HCT116 (cell line): Measurements from ENCODE around the gene RPS6KL1. TPM values are rescaled to one million over a fixed set of nuclear protein-coding genes. Genes with fewer than 3 reads are reported as not detected.

ENCODE experiments used
- ATAC-seq: fragments of 200-7000 bp; cut with Tn5 transposase; 2 replicates; pipeline ENCODE4 v1.9.1; 2020; ENCODE audit warnings: mild to moderate bottlenecking, moderate library complexity
- BruUV-seq: library from RNA; stranded (reverse); fragments of 400-500 nt; replicated peaks from 2 replicates; lab custom pipeline; 2021; lab: Mats Ljungman, UMichigan
- CTCF ChIA-PET: fragments of 300-600 bp; sonication (Branson Sonifier 250); formaldehyde crosslinking; loops from one replicate; lab custom pipeline; 2021; ENCODE audit warnings: antibody characterized with exemption; lab: Charles Lee
- POLR2A ChIA-PET: fragments of 300-600, 350-600 bp; sonication (Branson Sonifier 250); formaldehyde crosslinking; loops from one replicate; lab custom pipeline; 2021; ENCODE audit warnings: antibody characterized with exemption; lab: Charles Lee
- RAD21 ChIA-PET, 2 experiments: fragments of 300-600 bp; sonication (Branson Sonifier 250); formaldehyde crosslinking; loops; one replicate each; lab custom pipeline; 2023; ENCODE audit warnings: low total read pairs in 2 of 2; ENCODE audit not compliant: uncharacterized antibody in 2 of 2, unreplicated experiment in 2 of 2, low non-redundant PET in 1 of 2; lab: Charles Lee
- DNase-seq: peaks from one replicate; pipeline ENCODE4 v3.0.0-alpha.2; 2010; ENCODE audit warnings: low read depth, low spot score
- H2AFZ ChIP-seq: fragments of 200-600 bp; shearing (Covaris generic), sonication (generic); 2 replicates; pipeline ENCODE4 v1.6.1; 2017; ENCODE audit warnings: low read depth, mixed run types, mixed read lengths, antibody characterized with exemption, low read length; ENCODE audit not compliant: poor library complexity, severe bottlenecking
- H3K27ac ChIP-seq: 2 replicates; pipeline ENCODE4 v1.5.1; 2012; ENCODE audit warnings: low read depth, low read length
- H3K27me3 ChIP-seq: fragments of 200-600 bp; sonication (generic); 2 replicates; pipeline ENCODE4 v1.6.1; 2016; ENCODE audit warnings: mixed run types, low read length, mixed read lengths; ENCODE audit not compliant: insufficient read depth
- H3K36me3 ChIP-seq, 2 experiments: fragments of 200-500 bp in 1 of 2; fragments of 200-600 bp in 1 of 2; sonication (Bioruptor generic) in 1 of 2; sonication (generic) in 1 of 2; 2 replicates each; pipeline versions ENCODE4 v1.5.1 to v1.6.1; 2014 to 2016; ENCODE audit warnings: low read length in 2 of 2, inconsistent platforms in 1 of 2, mixed read lengths in 1 of 2, mixed run types in 1 of 2; ENCODE audit not compliant: insufficient read depth in 2 of 2, control insufficient read depth in 1 of 2
- H3K4me1 ChIP-seq, 2 experiments: fragments of 200-600 bp in 1 of 2; sonication (generic) in 1 of 2; 2 replicates each; pipeline versions ENCODE4 v1.5.1 to v1.6.1; 2012 to 2017; ENCODE audit warnings: low read length in 2 of 2, inconsistent platforms in 1 of 2, mild to moderate bottlenecking in 1 of 2, mixed read lengths in 1 of 2, mixed run types in 1 of 2, moderate library complexity in 1 of 2; ENCODE audit not compliant: insufficient read depth in 2 of 2, control insufficient read depth in 1 of 2
- H3K4me2 ChIP-seq: fragments of 200-600 bp; sonication (generic); 2 replicates; pipeline ENCODE4 v1.6.1; 2017; ENCODE audit warnings: mixed run types, low read length, mixed read lengths
- H3K4me3 ChIP-seq, 2 experiments: fragments of 200-600 bp in 1 of 2; sonication (generic) in 1 of 2; replicated peaks in 1 of 2; 2 replicates each; pipeline ENCODE4 v1.5.1; 2011 to 2016; ENCODE audit warnings: low read length in 2 of 2, control low read depth in 1 of 2, low read depth in 1 of 2, mild to moderate bottlenecking in 1 of 2, mixed read lengths in 1 of 2, mixed run types in 1 of 2
- H3K79me2 ChIP-seq: fragments of 200-600 bp; sonication (generic); 2 replicates; pipeline ENCODE4 v1.6.1; 2017; ENCODE audit warnings: mild to moderate bottlenecking, mixed run types, low read length, moderate library complexity, mixed read lengths; ENCODE audit not compliant: insufficient read depth
- H3K9ac ChIP-seq: fragments of 200-600 bp; sonication (generic); 2 replicates; pipeline ENCODE4 v1.6.1; 2016; ENCODE audit warnings: low read length, mixed read lengths
- H3K9me2 ChIP-seq: fragments of 200-600 bp; sonication (generic), shearing (Covaris generic); 2 replicates; pipeline ENCODE4 v1.6.1; 2017; ENCODE audit warnings: mixed run types, mild to moderate bottlenecking, moderate library complexity; ENCODE audit not compliant: insufficient read depth
- H3K9me3 ChIP-seq, 2 experiments: fragments of 200-500 bp in 1 of 2; fragments of 200-600 bp in 1 of 2; sonication (Bioruptor generic) in 1 of 2; sonication (generic) in 1 of 2; 2 replicates each; pipeline ENCODE4 v1.6.1; 2014 to 2017; ENCODE audit warnings: low read length in 2 of 2, mixed read lengths in 2 of 2, inconsistent platforms in 1 of 2, low read depth in 1 of 2, mild to moderate bottlenecking in 1 of 2, mixed run types in 1 of 2, moderate library complexity in 1 of 2; ENCODE audit not compliant: control insufficient read depth in 1 of 2, insufficient read depth in 1 of 2
- H4K20me1 ChIP-seq: fragments of 200-600 bp; sonication (generic), shearing (Covaris generic); 2 replicates; pipeline ENCODE4 v1.6.1; 2017; ENCODE audit warnings: mixed run types, mild to moderate bottlenecking, moderate library complexity; ENCODE audit not compliant: insufficient read depth
- EZH2 ChIP-seq: fragments of 200-600 bp; sonication (generic); IDR thresholded peaks from 2 replicates; pipeline ENCODE4 v1.6.1; 2017; ENCODE audit warnings: antibody characterized with exemption, mixed run types
- EZH2phosphoT487 ChIP-seq: fragments of 200-600 bp; IDR thresholded peaks from 2 replicates; pipeline ENCODE4 v1.6.1; 2018; ENCODE audit warnings: antibody characterized with exemption, borderline replicate concordance
- POLR2A ChIP-seq: IDR thresholded peaks from 2 replicates; pipeline ENCODE4 v1.7.0; 2011; ENCODE audit warnings: borderline replicate concordance; ENCODE audit not compliant: insufficient read depth, insufficient read length; ENCODE audit errors: extremely low read depth
- POLR2AphosphoS5 ChIP-seq: IDR thresholded peaks from 2 replicates; pipeline ENCODE4 v1.6.1; 2011; ENCODE audit warnings: mild to moderate bottlenecking, low read depth, low read length, moderate library complexity
- SIN3A ChIP-seq: IDR thresholded peaks from 2 replicates; pipeline ENCODE4 v1.6.1; 2012; ENCODE audit warnings: low read depth
- SP1 ChIP-seq: IDR thresholded peaks from 2 replicates; pipeline ENCODE4 v1.6.1; 2012; ENCODE audit warnings: low read depth
- intact Hi-C: fragments of 100-400 bp; cut with micrococcal nuclease; formaldehyde crosslinking; loops from 2 replicates; pipeline ENCODE4 v1.10.0; 2022
- total RNA-seq: library from RNA; stranded (reverse); gene quantifications from one replicate; pipeline ENCODE4 v1.2.1, GENCODE V29; 2021; ENCODE audit not compliant: unreplicated experiment
- TF ChIP-seq, protein P1 (sequence below): IDR thresholded peaks from 2 replicates; pipeline ENCODE4 v1.6.1; 2011; ENCODE audit warnings: mild to moderate bottlenecking, low read length, moderate library complexity; ENCODE audit not compliant: insufficient replicate concordance; ENCODE audit errors: extremely low read depth
- TF ChIP-seq, protein P2 (sequence below): IDR thresholded peaks from 2 replicates; pipeline ENCODE4 v1.6.1; 2012

Gene RPS6KL1
- total RNA-seq, 1 experiment from 2014 or later, result 6.7 TPM

DNA sequence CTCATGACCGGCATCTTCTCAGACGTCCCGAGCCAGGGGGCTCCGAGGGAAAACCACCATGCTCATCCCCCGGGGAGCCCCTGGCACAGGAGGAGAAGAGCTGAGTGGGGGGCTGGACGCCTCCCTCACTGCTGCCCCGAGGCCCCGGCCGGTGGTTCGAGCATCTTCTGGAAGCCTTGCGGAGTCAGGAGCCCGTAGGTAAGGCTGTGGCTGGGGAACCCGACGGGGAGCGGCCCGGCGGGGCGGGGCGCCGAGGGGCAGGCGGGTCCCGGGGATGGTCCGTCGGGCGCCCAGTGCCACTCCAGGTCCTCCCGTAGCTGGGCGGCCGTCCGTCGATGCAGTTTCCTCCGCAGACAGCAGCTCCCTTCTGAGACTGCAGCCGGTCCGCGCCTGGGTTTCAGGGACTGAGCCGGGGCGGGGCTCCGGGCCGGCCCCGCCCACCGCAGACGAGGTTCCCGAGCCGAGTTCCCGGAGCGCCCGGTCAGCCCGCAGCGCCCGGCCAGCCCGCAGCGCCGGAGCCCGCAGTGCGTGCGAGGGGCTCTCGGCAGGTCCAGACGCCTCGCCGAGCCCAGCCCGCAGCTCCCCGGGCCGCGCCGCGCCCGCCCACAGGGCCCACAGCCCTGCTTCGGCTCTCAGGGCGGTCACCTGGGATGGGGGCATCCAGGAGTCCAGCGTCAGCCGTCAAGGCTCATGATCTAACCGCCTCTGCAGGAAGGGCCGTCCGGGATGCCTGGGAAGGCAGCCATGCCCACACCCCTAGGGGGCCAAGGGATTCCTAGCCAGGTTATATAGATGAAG is 32.4 kb upstream of the RPS6KL1 start, which contains the start of gene PGF:
TSS of gene PGF (minus strand) at position 369 of the 798 bp plus-strand sequence. CDS start at position 14, 355 bp downstream.
- no peaks in the 10 kb centered on the region for H3K36me3 ChIP-seq
- TF ChIP-seq, protein P1, sequence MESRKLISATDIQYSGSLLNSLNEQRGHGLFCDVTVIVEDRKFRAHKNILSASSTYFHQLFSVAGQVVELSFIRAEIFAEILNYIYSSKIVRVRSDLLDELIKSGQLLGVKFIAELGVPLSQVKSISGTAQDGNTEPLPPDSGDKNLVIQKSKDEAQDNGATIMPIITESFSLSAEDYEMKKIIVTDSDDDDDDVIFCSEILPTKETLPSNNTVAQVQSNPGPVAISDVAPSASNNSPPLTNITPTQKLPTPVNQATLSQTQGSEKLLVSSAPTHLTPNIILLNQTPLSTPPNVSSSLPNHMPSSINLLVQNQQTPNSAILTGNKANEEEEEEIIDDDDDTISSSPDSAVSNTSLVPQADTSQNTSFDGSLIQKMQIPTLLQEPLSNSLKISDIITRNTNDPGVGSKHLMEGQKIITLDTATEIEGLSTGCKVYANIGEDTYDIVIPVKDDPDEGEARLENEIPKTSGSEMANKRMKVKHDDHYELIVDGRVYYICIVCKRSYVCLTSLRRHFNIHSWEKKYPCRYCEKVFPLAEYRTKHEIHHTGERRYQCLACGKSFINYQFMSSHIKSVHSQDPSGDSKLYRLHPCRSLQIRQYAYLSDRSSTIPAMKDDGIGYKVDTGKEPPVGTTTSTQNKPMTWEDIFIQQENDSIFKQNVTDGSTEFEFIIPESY, result peak; percentile 41
- TF ChIP-seq EZH2phosphoT487 (no peak), EZH2 (no peak), POLR2AphosphoS5 (peak; percentile 84), POLR2A (peak; percentile 56), SIN3A (no peak; the same call in 1 of the 2 replicates), SP1 (no peak)
- TF ChIP-seq, protein P2, sequence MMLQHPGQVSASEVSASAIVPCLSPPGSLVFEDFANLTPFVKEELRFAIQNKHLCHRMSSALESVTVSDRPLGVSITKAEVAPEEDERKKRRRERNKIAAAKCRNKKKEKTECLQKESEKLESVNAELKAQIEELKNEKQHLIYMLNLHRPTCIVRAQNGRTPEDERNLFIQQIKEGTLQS, result no peak
- DNase-seq (peak; percentile 7), ATAC-seq (peak; percentile 93)
- no peaks in the 10 kb centered on the region for H4K20me1 ChIP-seq
- ChIA-PET CTCF (interaction anchor here (2.9 kb wide), 1 partner anchor 10 kb away, joined by 16 read pairs; no protein-coding TSS in a partner anchor), RAD21 (no interaction called here), POLR2A (interaction anchor here (0.7 to 1.8 kb wide), 9 partner anchors 9 to 339 kb away, joined by 3 to 8 read pairs (median 4); partner anchors contain the start of genes EIF2B2 and RPS6KL1)
- BruUV-seq, result no TSS peak
- H3K4me1 ChIP-seq, result peaks cover 4 to 25% of the 10 kb centered on the region in 2 experiments; a peak in 3 of 4 replicates
- peak within 1 kb of the TSS; percentile 58 to 78 for H3K4me3 ChIP-seq
- peak within 1 kb of the TSS; percentile 48 for H2AFZ ChIP-seq
- H3K27me3 ChIP-seq, result no peaks in the 10 kb centered on the region
- peak within 1 kb of the TSS; percentile 99 for H3K4me2 ChIP-seq
- H3K79me2 ChIP-seq, result no peaks in the 10 kb centered on the region
- intact Hi-C loops, result no loop called here
- H3K27ac ChIP-seq, result peak within 1 kb of the TSS; percentile 51; the same call in 1 of the 2 replicates
- no peaks in the 10 kb centered on the region for H3K9me3 ChIP-seq
- peak within 1 kb of the TSS; percentile 70 for H3K9ac ChIP-seq
- H3K9me2 ChIP-seq, result no peaks in the 10 kb centered on the region
